K562 (cell line): ENCODE measurements around the gene EDRF1. TPM values are rescaled to one million over a fixed set of nuclear protein-coding genes. Genes with fewer than 3 reads are reported as not detected.

Source experiments
- ATAC-seq: fragments of 200-7000 bp; cut with Tn5 transposase; 3 replicates; pipeline ENCODE4 v1.9.1; 2020; ENCODE audit warnings: moderate library complexity
- BruUV-seq: library from RNA; stranded (reverse); fragments of 400-500 nt; replicated peaks from 2 replicates; lab custom pipeline; 2021; lab: Mats Ljungman, UMichigan
- CTCF ChIA-PET: fragments of 300-600 bp; formaldehyde crosslinking; extraction: SDS; loops from one replicate; lab custom pipeline; 2021; ENCODE audit warnings: low intra/inter-chr PET ratio; lab: Yijun Ruan, JAX
- POLR2A ChIA-PET: fragments of 300-600, 350-650 bp; sonication (Branson Sonifier 250); formaldehyde crosslinking; extraction: SDS; loops from one replicate; lab custom pipeline; 2021; ENCODE audit warnings: antibody characterized with exemption, inconsistent platforms; lab: Yijun Ruan, JAX
- DNase-seq, 4 experiments: peaks; one replicate each; pipeline versions ENCODE4 v3.0.0 to v3.0.0-alpha.2; 2011 to 2018; ENCODE audit warnings: low spot score in 3 of 4, mixed read lengths in 3 of 4; ENCODE audit errors: extremely low read depth in 1 of 4
- FAIRE-seq: peaks from 2 replicates; lab custom pipeline; 2011; peaks lifted over from hg19 to GRCh38; lab: Jason Lieb, UNC
- H2AFZ ChIP-seq: 2 replicates; pipeline ENCODE4 v1.6.0; 2011; ENCODE audit warnings: low read depth, low read length, control low read depth, inconsistent platforms
- H3K27ac ChIP-seq: fragments of 200-600 bp; 3 replicates; pipeline ENCODE4 v1.8.0; 2011; ENCODE audit warnings: low read depth, mild to moderate bottlenecking, control low read depth, inconsistent platforms, low read length, moderate library complexity, mixed read lengths; ENCODE audit errors: extremely low read depth
- H3K27me3 ChIP-seq, 2 experiments: fragments of 300-600 bp in 1 of 2; 2 replicates in 1 of 2; 3 replicates in 1 of 2; pipeline versions ENCODE4 v1.6.0 to v1.8.0; 2011; ENCODE audit warnings: inconsistent platforms in 2 of 2, low read length in 2 of 2, mild to moderate bottlenecking in 1 of 2, mixed read lengths in 1 of 2, moderate library complexity in 1 of 2; ENCODE audit not compliant: control insufficient read depth in 2 of 2, insufficient read depth in 2 of 2
- H3K36me3 ChIP-seq: fragments of 300-600 bp; 3 replicates; pipeline ENCODE4 v1.8.0; 2011; ENCODE audit warnings: mild to moderate bottlenecking, low read length, inconsistent platforms; ENCODE audit not compliant: control insufficient read depth, insufficient read depth
- H3K4me1 ChIP-seq, 2 experiments: fragments of 200-600 bp in 1 of 2; replicated peaks in 1 of 2; 2 replicates in 1 of 2; 3 replicates in 1 of 2; pipeline versions ENCODE4 v1.5.1 to v1.8.0; 2011; ENCODE audit warnings: inconsistent platforms in 2 of 2, low read length in 2 of 2, mild to moderate bottlenecking in 1 of 2, mixed read lengths in 1 of 2, moderate library complexity in 1 of 2; ENCODE audit not compliant: control insufficient read depth in 2 of 2, insufficient read depth in 2 of 2
- H3K4me2 ChIP-seq: 2 replicates; pipeline ENCODE4 v1.6.1; 2011; ENCODE audit warnings: low read length, control low read depth, inconsistent platforms, mixed read lengths; ENCODE audit not compliant: insufficient read depth
- H3K4me3 ChIP-seq: fragments of 200-600 bp; sonication (generic), shearing (Covaris generic); 2 replicates; pipeline ENCODE4 v1.5.1; 2016; ENCODE audit warnings: control low read depth, inconsistent platforms
- H3K79me2 ChIP-seq: fragments of 200-600 bp; 3 replicates; pipeline ENCODE4 v1.8.0; 2011; ENCODE audit warnings: low read length, inconsistent platforms; ENCODE audit not compliant: control insufficient read depth, insufficient read depth
- H3K9ac ChIP-seq, 2 experiments: 2 replicates each; pipeline versions ENCODE4 v1.6.0 to v1.6.1; 2011; ENCODE audit warnings: low read depth in 2 of 2, low read length in 2 of 2, control low read depth in 1 of 2, inconsistent platforms in 1 of 2, mild to moderate bottlenecking in 1 of 2, mixed read lengths in 1 of 2; ENCODE audit not compliant: insufficient read depth in 1 of 2
- H3K9me1 ChIP-seq: one replicate; pipeline ENCODE4 v1.6.0; 2011; ENCODE audit warnings: inconsistent platforms, mild to moderate bottlenecking, low read length, moderate library complexity; ENCODE audit not compliant: control insufficient read depth, insufficient read depth
- H3K9me3 ChIP-seq: replicated peaks from 2 replicates; pipeline ENCODE4 v1.5.1; 2011; ENCODE audit warnings: low read depth, low read length, inconsistent platforms; ENCODE audit not compliant: control insufficient read depth, insufficient read depth
- H4K20me1 ChIP-seq: replicated peaks from 2 replicates; pipeline ENCODE4 v1.6.1; 2011; ENCODE audit warnings: low read length, inconsistent platforms, mixed read lengths; ENCODE audit not compliant: control insufficient read depth, insufficient read depth
- C11orf30 ChIP-seq: fragments of 450-650 bp; IDR thresholded peaks from 2 replicates; pipeline ENCODE4 v1.6.1; 2016; ENCODE audit warnings: low read depth, mild to moderate bottlenecking
- ERF ChIP-seq: fragments of 450-650 bp; formaldehyde crosslinking; IDR thresholded peaks from 2 replicates; pipeline ENCODE4 v1.4.0; 2020; ENCODE audit warnings: mild to moderate bottlenecking, mixed read lengths
- HCFC1 ChIP-seq: IDR thresholded peaks from 2 replicates; pipeline ENCODE4 v1.6.1; 2012; ENCODE audit warnings: low read depth, low read length, improper control_type of control experiment
- HNRNPK ChIP-seq: fragments of 200-400 bp; formaldehyde crosslinking; IDR thresholded peaks from one replicate; pipeline ENCODE4 v1.6.1; 2018; ENCODE audit warnings: mild to moderate bottlenecking, low read depth, low read length; ENCODE audit not compliant: poor library complexity, severe bottlenecking
- MED1 ChIP-seq: sonication (generic); formaldehyde crosslinking; IDR thresholded peaks from 2 replicates; pipeline ENCODE4 v1.8.1; 2023; ENCODE audit warnings: missing genetic modification reagents, borderline replicate concordance
- MTA2 ChIP-seq: fragments of 450-650 bp; IDR thresholded peaks from 2 replicates; pipeline ENCODE4 v1.6.1; 2016; ENCODE audit warnings: low read depth
- NEUROD1 ChIP-seq: fragments of 150-350 bp; IDR thresholded peaks from 2 replicates; pipeline ENCODE4 v1.6.1; 2014; ENCODE audit warnings: borderline replicate concordance, low read length, low read depth; ENCODE audit not compliant: partially characterized antibody
- NFATC3 ChIP-seq: fragments of 450-650 bp; IDR thresholded peaks from 2 replicates; pipeline ENCODE4 v1.6.1; 2017; ENCODE audit warnings: mild to moderate bottlenecking
- SETDB1 ChIP-seq: IDR thresholded peaks from one replicate; pipeline ENCODE4 v1.6.1; 2012; ENCODE audit warnings: low read length, control low read depth, inconsistent platforms
- SMAD1 ChIP-seq: fragments of 150-350 bp; IDR thresholded peaks from 2 replicates; pipeline ENCODE4 v1.6.1; 2014; ENCODE audit warnings: low read length, low read depth; ENCODE audit not compliant: partially characterized antibody
- SMAD2 ChIP-seq: fragments of 150-350 bp; IDR thresholded peaks from 2 replicates; pipeline ENCODE4 v1.6.1; 2014; ENCODE audit warnings: low read depth, mild to moderate bottlenecking, low read length
- SMARCB1 ChIP-seq: IDR thresholded peaks from 2 replicates; pipeline ENCODE4 v1.6.1; 2011; ENCODE audit warnings: improper control_type of control experiment, low read depth; ENCODE audit not compliant: insufficient read length
- ZNF707 ChIP-seq: fragments of 250-450 bp; sonication (Bioruptor Pico); conservative IDR thresholded peaks from 2 replicates; pipeline ENCODE4 v1.8.0; 2022; ENCODE audit warnings: inconsistent platforms, mild to moderate bottlenecking, moderate library complexity
- WGBS: fragments of 100-300 bp; shearing (Covaris generic); methylation state at CpG from one replicate; pipeline ENCODE4 v1.1.6; 2016; ENCODE audit warnings: low coverage, mixed read lengths; ENCODE audit not compliant: insufficient coverage; ENCODE audit errors: missing lambda C conversion rate; 5-methylcytosine and 5-hydroxymethylcytosine counted together
- in situ Hi-C: fragments of 300-500 bp; cut with MboI; formaldehyde crosslinking; loops from 4 replicates; pipeline ENCODE4 v1.15.0; 2018; ENCODE audit warnings: inconsistent platforms, mixed read lengths
- intact Hi-C: fragments of 100-400 bp; cut with micrococcal nuclease; formaldehyde crosslinking; loops from 2 replicates; pipeline ENCODE4 v1.14.2; 2022
- polyA plus RNA-seq, 8 experiments: library from polyadenylated mRNA; depleted of rRNA in 4 of 8; stranded (reverse) in 5 of 8; unstranded in 3 of 8; fragments of >200 nt; fragmentation: Nextera tagmentation in 2 of 8; fragmentation: Illumina TruSeq in 1 of 8; extraction: Ambion mirVana in 2 of 8; extraction: Trizol in 1 of 8; gene quantifications; 2 replicates each; pipeline versions ENCODE4 v1.2.1 to v1.2.3, GENCODE V29; 2011 to 2014; ENCODE audit warnings: inconsistent platforms in 1 of 8, missing spikeins in 1 of 8
- total RNA-seq, 7 experiments: library from RNA; depleted of rRNA in 6 of 7; stranded (reverse); fragments of >200 nt in 6 of 7; fragmentation: Illumina TruSeq in 2 of 7; extraction: Trizol in 2 of 7; gene quantifications; 2 replicates each; pipeline versions ENCODE4 v1.2.1 to v1.2.3, GENCODE V29; 2011 to 2021; ENCODE audit warnings: low replicate concordance in 1 of 7
- TF ChIP-seq, protein P1 (sequence below), 2 experiments: fragments of 450-650 bp; conservative IDR thresholded peaks; 2 replicates each; pipeline ENCODE4 v1.6.1; 2017; ENCODE audit warnings: mild to moderate bottlenecking in 2 of 2, moderate library complexity in 2 of 2
- TF ChIP-seq, protein P2 (sequence below): IDR thresholded peaks from 2 replicates; pipeline ENCODE4 v1.6.1; 2016; ENCODE audit warnings: missing genetic modification characterization, missing compliant biosample characterization
- TF ChIP-seq, protein P3 (sequence below): fragments of 250-450 bp; sonication (Bioruptor Pico); IDR thresholded peaks from 2 replicates; pipeline ENCODE4 v1.8.0; 2021; ENCODE audit warnings: moderate library complexity, mild to moderate bottlenecking, inconsistent platforms

Gene EDRF1
- total and polyA plus RNA-seq, 9 of the 15 experiments (the other 6 are each of a cell fraction or from before 2014, with no cell fraction given), result 7.6 to 26.0 (median 18.6) TPM

DNA sequence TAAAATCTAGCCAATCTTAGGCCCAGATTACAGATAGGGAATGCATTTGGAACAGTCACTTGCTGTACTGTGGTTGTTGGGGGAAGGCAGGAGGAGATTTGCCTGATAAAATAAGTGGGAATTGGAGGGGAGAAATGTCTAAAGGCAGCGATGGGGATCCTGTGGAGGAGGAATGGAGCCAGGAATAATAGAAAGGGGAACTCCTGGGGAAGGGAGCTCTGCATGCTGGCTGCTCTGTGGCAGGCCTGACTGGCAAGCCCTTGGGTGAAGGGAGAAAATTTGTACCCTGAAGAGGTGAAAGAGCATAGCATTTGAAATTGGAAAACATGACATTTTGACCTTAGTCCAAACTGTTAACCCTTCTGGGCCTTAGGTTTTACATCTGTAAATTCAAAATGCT is 42.5 kb downstream of the EDRF1 start (continued):
- TF ChIP-seq, protein P1, sequence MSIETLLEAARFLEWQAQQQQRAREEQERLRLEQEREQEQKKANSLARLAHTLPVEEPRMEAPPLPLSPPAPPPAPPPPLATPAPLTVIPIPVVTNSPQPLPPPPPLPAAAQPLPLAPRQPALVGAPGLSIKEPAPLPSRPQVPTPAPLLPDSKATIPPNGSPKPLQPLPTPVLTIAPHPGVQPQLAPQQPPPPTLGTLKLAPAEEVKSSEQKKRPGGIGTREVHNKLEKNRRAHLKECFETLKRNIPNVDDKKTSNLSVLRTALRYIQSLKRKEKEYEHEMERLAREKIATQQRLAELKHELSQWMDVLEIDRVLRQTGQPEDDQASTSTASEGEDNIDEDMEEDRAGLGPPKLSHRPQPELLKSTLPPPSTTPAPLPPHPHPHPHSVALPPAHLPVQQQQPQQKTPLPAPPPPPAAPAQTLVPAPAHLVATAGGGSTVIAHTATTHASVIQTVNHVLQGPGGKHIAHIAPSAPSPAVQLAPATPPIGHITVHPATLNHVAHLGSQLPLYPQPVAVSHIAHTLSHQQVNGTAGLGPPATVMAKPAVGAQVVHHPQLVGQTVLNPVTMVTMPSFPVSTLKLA (conservative IDR thresholded peaks at IDR 0.05), result no peak
- no peak for TF ChIP-seq ERF

DNA sequence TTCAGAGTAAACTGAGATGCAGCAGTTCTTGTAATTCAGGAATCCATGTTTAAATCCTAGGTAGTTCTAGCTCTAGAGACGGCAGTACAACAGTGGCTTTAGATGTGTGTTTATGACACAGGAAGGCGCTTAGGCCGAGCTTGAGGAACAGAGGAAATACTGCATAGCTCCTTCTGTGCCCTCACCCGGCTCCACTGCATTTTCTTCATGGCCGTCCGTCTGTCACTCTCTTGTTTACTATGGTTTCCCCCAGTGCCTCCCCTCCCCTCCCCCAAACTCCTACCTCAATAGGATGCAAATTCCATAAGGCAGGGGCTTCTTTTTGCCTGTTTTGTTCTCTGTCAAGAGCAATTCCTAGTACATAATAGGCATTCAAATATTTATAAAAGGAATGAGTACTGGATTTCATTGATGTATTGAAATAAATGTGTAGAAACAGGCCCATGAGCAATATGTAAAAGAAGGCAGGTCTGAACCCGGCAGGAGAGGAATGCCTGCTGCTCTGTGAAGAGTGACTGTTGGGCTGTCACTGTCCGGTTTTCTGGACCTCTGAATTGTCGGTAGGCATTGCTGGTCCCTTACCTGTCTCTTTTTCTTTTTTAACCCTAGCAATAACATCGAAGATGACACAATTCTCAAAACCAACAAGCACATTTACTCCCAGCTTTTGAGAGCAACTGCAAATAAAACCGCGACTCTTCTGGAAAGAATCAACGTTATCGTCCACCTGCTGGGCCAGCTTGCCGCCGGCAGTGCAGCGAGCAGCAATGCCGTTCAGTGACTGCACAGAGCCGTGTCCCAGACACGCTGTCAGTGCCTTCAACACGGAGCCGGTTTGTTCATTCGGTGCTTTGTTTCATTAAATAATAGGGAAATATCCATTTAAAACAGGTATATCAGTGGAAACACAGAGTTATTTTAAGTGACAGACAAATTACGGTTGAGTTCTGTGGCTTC is 43.5 kb downstream of the EDRF1 start:
- H3K9ac ChIP-seq, result no peak overlapping the region
- no peak overlapping the region for H2AFZ ChIP-seq
- H3K4me2 ChIP-seq, result no peak overlapping the region
- WGBS, result 94% methylated on average over 15 of the region's 24 CpGs
- H3K27me3 ChIP-seq, result no peaks in the 10 kb centered on the region
- intact Hi-C loops (no loop called here), in situ Hi-C loops (no loop called here)
- H3K4me3 ChIP-seq, result no peak overlapping the region
- H3K9me1 ChIP-seq, result no peaks in the 10 kb centered on the region
- peaks cover 56% of the 10 kb centered on the region; the same call in 2 of the 3 replicates for H3K36me3 ChIP-seq
- ChIA-PET POLR2A (no interaction called here), CTCF (interaction anchor here (0.5 to 0.6 kb wide), 2 partner anchors 21 to 407 kb away, joined by 3 to 8 read pairs; no protein-coding TSS in a partner anchor)
- no peaks in the 10 kb centered on the region for H3K79me2 ChIP-seq
- FAIRE-seq (no peak), ATAC-seq (no peak), DNase-seq (no peak)
- BruUV-seq, result no TSS peak
- no peaks in the 10 kb centered on the region for H3K9me3 ChIP-seq
- H4K20me1 ChIP-seq, result no peaks in the 10 kb centered on the region
- no peaks in the 10 kb centered on the region for H3K4me1 ChIP-seq
- no peak overlapping the region for H3K27ac ChIP-seq
- TF ChIP-seq HCFC1 (no peak), HNRNPK (no peak), SMAD2 (no peak), SMARCB1 (no peak), SMAD1 (no peak), MED1 (CRISPR knock-in tag) (no peak), SETDB1 (no peak), NEUROD1 (no peak), ZNF707 (CRISPR knock-in tag) (no peak), C11orf30 (no peak), NFATC3 (no peak), MTA2 (no peak)
- TF ChIP-seq, protein P2, sequence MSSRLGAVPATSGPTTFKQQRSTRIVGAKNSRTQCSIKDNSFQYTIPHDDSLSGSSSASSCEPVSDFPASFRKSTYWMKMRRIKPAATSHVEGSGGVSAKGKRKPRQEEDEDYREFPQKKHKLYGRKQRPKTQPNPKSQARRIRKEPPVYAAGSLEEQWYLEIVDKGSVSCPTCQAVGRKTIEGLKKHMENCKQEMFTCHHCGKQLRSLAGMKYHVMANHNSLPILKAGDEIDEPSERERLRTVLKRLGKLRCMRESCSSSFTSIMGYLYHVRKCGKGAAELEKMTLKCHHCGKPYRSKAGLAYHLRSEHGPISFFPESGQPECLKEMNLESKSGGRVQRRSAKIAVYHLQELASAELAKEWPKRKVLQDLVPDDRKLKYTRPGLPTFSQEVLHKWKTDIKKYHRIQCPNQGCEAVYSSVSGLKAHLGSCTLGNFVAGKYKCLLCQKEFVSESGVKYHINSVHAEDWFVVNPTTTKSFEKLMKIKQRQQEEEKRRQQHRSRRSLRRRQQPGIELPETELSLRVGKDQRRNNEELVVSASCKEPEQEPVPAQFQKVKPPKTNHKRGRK (tag), result no peak
- TF ChIP-seq, protein P3, sequence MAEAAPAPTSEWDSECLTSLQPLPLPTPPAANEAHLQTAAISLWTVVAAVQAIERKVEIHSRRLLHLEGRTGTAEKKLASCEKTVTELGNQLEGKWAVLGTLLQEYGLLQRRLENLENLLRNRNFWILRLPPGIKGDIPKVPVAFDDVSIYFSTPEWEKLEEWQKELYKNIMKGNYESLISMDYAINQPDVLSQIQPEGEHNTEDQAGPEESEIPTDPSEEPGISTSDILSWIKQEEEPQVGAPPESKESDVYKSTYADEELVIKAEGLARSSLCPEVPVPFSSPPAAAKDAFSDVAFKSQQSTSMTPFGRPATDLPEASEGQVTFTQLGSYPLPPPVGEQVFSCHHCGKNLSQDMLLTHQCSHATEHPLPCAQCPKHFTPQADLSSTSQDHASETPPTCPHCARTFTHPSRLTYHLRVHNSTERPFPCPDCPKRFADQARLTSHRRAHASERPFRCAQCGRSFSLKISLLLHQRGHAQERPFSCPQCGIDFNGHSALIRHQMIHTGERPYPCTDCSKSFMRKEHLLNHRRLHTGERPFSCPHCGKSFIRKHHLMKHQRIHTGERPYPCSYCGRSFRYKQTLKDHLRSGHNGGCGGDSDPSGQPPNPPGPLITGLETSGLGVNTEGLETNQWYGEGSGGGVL (CRISPR knock-in tag), result no peak
